Measurements from ENCODE around the gene RNGTT. TPM values are rescaled to one million over a fixed set of nuclear protein-coding genes. Genes with fewer than 3 reads are reported as not detected.

Gene RNGTT
- total RNA-seq, 1 donor from 2014 or later: 18.2 TPM

DNA sequence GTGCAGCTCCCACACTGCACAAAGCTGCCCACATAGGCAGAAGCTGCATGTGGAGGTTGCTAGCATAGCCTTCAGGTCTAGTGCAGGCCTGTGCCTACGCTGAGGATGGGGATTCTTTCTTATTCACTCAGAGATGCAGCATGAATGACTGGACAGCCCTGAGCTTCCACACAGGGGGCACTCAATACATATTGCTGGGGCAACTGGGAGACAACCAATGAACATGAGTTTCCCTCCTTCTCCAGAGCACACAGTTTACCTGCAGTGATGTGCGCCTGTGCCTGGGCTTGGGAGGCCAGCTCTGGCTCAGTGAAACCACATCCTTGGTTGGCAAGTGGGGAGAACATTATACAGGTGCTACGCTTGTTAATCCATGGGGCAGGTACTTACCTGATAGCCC, 389.9 kb downstream of the RNGTT start:
- no peak overlapping the region for H3K27ac ChIP-seq
- intact Hi-C loops (cut with DNase I): no loop called here
- no peaks in the 10 kb centered on the region for H3K36me3 ChIP-seq
- no peak for TF ChIP-seq POLR2AphosphoS5 (IDR thresholded peaks at IDR 0.05; ENCODE audit: insufficient read depth in 1 of 2, low read depth in 1 of 2)
- TF ChIP-seq, protein P1, sequence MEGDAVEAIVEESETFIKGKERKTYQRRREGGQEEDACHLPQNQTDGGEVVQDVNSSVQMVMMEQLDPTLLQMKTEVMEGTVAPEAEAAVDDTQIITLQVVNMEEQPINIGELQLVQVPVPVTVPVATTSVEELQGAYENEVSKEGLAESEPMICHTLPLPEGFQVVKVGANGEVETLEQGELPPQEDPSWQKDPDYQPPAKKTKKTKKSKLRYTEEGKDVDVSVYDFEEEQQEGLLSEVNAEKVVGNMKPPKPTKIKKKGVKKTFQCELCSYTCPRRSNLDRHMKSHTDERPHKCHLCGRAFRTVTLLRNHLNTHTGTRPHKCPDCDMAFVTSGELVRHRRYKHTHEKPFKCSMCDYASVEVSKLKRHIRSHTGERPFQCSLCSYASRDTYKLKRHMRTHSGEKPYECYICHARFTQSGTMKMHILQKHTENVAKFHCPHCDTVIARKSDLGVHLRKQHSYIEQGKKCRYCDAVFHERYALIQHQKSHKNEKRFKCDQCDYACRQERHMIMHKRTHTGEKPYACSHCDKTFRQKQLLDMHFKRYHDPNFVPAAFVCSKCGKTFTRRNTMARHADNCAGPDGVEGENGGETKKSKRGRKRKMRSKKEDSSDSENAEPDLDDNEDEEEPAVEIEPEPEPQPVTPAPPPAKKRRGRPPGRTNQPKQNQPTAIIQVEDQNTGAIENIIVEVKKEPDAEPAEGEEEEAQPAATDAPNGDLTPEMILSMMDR (IDR thresholded peaks at IDR 0.05): no peak
- no peak for TF ChIP-seq POLR2A (IDR thresholded peaks at IDR 0.05)
- H3K9me3 ChIP-seq: no peaks in the 10 kb centered on the region
- H3K27me3 ChIP-seq: no peaks in the 10 kb centered on the region
- peak in 1 of 2 donors; percentile 69 for DNase-seq (ENCODE audit: extremely low spot score in 2 of 2)
- H3K4me3 ChIP-seq: no peak overlapping the region
- H3K4me1 ChIP-seq: no peaks in the 10 kb centered on the region

DNA sequence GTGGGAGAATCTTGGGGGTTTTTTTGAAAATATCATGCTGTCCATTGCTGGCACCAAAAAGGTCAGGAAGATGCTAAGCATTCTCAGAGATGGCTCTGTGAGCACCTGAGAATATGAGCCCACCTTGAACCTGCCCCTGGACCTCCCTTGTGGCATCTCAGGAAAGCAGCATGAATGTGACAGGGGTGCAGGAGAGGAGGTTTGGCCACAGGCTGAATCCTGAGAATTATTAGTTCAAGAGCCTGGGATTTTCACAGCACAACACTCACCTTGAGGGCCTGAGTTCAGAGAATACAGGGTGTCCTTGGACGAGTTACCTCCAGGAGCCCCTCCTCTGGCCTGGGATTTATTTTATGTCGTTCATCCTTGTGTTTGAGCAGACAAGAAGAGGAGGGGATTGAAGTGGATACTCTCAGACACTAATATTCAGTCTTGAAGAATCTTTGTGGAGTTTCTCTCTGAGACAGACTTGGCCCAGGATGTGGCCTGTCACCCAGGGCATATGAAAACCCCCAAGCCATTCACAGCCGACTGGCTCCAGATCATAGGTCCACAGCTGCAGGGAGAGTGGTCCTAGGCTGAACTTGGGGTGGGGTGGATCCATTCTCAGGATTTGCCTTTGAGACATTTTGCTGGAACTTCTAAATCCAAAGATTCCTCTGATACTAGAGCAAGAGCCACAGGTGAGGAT, 390.8 kb downstream of the RNGTT start:
- no peak overlapping the region for H3K27ac ChIP-seq
- no peaks in the 10 kb centered on the region for H3K27me3 ChIP-seq
- H3K4me3 ChIP-seq: no peak overlapping the region
- no peaks in the 10 kb centered on the region for H3K4me1 ChIP-seq
- no peaks in the 10 kb centered on the region for H3K9me3 ChIP-seq
- intact Hi-C loops (cut with DNase I): no loop called here
- TF ChIP-seq POLR2AphosphoS5 (IDR thresholded peaks at IDR 0.05; ENCODE audit: insufficient read depth in 1 of 2, low read depth in 1 of 2): no peak
- TF ChIP-seq, protein P1 (IDR thresholded peaks at IDR 0.05): no peak
- TF ChIP-seq POLR2A (IDR thresholded peaks at IDR 0.05): no peak
- H3K36me3 ChIP-seq: no peaks in the 10 kb centered on the region
- DNase-seq (ENCODE audit: extremely low spot score in 2 of 2): peak in 1 of 2 donors; percentile 49

DNA sequence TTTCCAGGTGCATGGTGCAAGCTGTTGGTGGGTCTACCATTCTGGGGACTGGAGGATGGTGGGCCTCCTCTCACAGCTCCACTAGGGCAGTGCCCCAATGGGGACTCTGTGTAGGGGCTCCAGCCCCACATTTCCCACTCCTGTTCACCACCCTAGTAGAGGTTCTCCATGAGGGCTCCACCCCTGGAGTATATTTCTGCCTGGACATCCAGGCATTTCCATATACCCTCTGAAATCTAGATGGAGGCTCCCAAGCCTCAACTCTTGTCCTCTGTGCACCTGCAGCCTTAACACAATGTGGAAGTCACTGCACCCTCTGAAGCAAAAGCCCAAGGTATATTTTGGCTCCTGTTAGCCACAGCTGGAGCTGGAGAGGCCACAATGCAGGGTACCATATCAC, 393.5 kb downstream of the RNGTT start:
- Histone ChIP-seq H3K4me3 (no peak overlapping the region), H3K9me3 (no peaks in the 10 kb centered on the region), H3K27me3 (no peaks in the 10 kb centered on the region), H3K36me3 (no peaks in the 10 kb centered on the region), H3K4me1 (no peaks in the 10 kb centered on the region), H3K27ac (no peak overlapping the region)
- intact Hi-C loops (cut with DNase I): no loop called here
- peak in 1 of 2 donors; percentile 47 for DNase-seq (ENCODE audit: extremely low spot score in 2 of 2)
- TF ChIP-seq, protein P1 (IDR thresholded peaks at IDR 0.05): no peak
- no peak for TF ChIP-seq POLR2AphosphoS5 (IDR thresholded peaks at IDR 0.05; ENCODE audit: insufficient read depth in 1 of 2, low read depth in 1 of 2)
- no peak for TF ChIP-seq POLR2A (IDR thresholded peaks at IDR 0.05)

DNA sequence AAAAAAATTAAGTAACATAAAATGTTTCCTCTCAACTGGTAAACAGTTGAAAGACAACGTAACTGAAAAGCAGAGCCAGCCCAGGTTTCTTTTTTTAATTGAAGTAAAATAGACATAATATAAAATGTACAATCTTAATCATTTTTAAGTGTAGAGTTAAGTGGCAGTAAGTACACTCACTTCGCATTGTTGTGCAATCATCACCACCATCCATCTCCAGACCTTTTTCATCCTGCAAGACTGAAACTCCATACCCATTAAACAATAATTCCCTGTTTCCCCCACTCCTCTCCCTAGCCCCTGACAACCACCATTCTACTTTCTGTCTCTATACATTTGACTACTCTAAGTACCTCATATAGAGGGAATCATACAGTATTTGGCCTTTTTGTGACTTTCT, 395.7 kb downstream of the RNGTT start:
- peak in 1 of 2 donors; percentile 13 for DNase-seq (ENCODE audit: extremely low spot score in 2 of 2)
- intact Hi-C loops (cut with DNase I): no loop called here
- Histone ChIP-seq H3K36me3 (no peaks in the 10 kb centered on the region), H3K27ac (no peak overlapping the region), H3K27me3 (no peaks in the 10 kb centered on the region), H3K4me1 (no peaks in the 10 kb centered on the region), H3K9me3 (no peaks in the 10 kb centered on the region), H3K4me3 (no peak overlapping the region)
- TF ChIP-seq POLR2A (IDR thresholded peaks at IDR 0.05) (no peak), POLR2AphosphoS5 (IDR thresholded peaks at IDR 0.05; ENCODE audit: insufficient read depth in 1 of 2, low read depth in 1 of 2) (no peak)
- TF ChIP-seq, protein P1 (IDR thresholded peaks at IDR 0.05): no peak

DNA sequence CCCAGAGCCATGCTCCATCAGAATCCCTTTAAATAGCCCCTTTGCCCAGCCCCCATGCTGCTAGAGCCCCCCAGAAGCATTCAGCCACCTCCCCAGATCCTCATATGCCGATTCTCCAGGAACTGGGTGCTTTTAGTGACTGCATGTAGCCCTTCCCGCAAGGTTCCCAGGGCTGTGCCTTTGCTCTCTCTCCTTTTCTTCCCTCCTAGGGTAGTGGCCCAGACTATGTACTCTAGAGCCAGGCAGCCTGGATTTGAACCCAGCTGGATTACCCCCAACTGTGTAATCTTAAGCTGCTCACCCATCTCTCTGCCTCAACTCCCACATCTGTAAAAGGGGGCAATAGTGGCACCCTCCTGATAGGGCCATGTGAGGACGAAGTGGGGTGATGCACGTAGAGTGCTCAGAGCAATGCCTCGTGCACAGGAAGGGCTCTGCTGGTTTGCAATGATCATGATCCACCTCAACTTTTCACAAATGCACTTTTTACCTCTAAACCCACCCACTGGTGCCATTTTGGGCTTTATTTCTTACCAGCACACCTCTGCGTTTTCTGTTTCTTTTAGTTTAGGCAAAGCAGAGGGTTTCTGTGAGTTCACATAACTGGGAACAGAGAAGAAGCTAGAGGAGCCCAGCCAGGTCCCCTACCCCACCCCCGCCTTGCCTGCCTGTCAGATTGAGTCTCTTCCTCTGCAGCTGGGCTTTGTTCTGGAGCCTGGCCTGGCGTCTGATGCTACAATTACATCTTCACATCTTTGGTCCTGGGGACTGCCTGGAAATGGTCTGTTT, 396.5 kb downstream of the RNGTT start:
- Histone ChIP-seq H3K9me3 (no peaks in the 10 kb centered on the region), H3K36me3 (no peaks in the 10 kb centered on the region), H3K4me3 (no peak overlapping the region), H3K4me1 (no peaks in the 10 kb centered on the region), H3K27me3 (no peaks in the 10 kb centered on the region), H3K27ac (no peak overlapping the region)
- intact Hi-C loops (cut with DNase I): no loop called here
- TF ChIP-seq POLR2AphosphoS5 (IDR thresholded peaks at IDR 0.05; ENCODE audit: insufficient read depth in 1 of 2, low read depth in 1 of 2) (no peak), POLR2A (IDR thresholded peaks at IDR 0.05) (no peak)
- TF ChIP-seq, protein P1 (IDR thresholded peaks at IDR 0.05): no peak
- DNase-seq (ENCODE audit: extremely low spot score in 2 of 2): peak in 1 of 2 donors; percentile 76

Measured in vagina (tissue), 2 donors.